Suppressor macrophage treated with lipopolysaccharide for 1 hour (primary cell): ENCODE measurements around the gene CDH16.
"Not testable (repeated sequence)": the region's sequence is repeated elsewhere in the genome, so short reads cannot be mapped to it uniquely, and the experiment has no call there.

Experiments
- DNase-seq, 3 donors: peaks; one replicate each; pipeline ENCODE4 v3.0.0-alpha.2; 2020 to 2022

The CDH16 gene

GRCh38 chr16:66946541-66946940, 27.9 kb upstream of the CDH16 start:
- no peak for DNase-seq

- DNase-seq = no peak
These were observed 27.3 kb upstream of the CDH16 start for GRCh38 chr16:66945939-66946338.

- DNase-seq = not testable (repeated sequence)
These were observed 26.3 kb upstream of the CDH16 start for GRCh38 chr16:66944971-66945370.

- DNase-seq = no peak
These were observed 25.4 kb upstream of the CDH16 start for GRCh38 chr16:66944054-66944441.

GRCh38 chr16:66943426-66944053, 24.9 kb upstream of the CDH16 start:
- no peak for DNase-seq

- DNase-seq = no peak
These were observed 24.3 kb upstream of the CDH16 start for GRCh38 chr16:66942981-66943380.

GRCh38 chr16:66940236-66940635, 21.6 kb upstream of the CDH16 start:
- DNase-seq = no peak

GRCh38 chr16:66939366-66939765, 20.7 kb upstream of the CDH16 start:
- no peak for DNase-seq

GRCh38 chr16:66937725-66938337, 19.1 kb upstream of the CDH16 start:
- DNase-seq = no peak

GRCh38 chr16:66936889-66937554, 18.3 kb upstream of the CDH16 start:
- DNase-seq = no peak

GRCh38 chr16:66936462-66936861, 17.8 kb upstream of the CDH16 start:
- no peak for DNase-seq

GRCh38 chr16:66935314-66936011, 16.8 kb upstream of the CDH16 start, which contains the start of gene CES2:
Gene CES2 (plus strand): TSS chr16:66935516. CDS start chr16:66935636, 120 bp downstream.
- DNase-seq = no peak

- DNase-seq = peak in 1 of 3 donors; percentile 31
These were observed 16.2 kb upstream of the CDH16 start for GRCh38 chr16:66934839-66935313.

GRCh38 chr16:66934138-66934838, 15.6 kb upstream of the CDH16 start, which contains the start of gene CIAO2B:
Gene CIAO2B (minus strand): TSS chr16:66934402. CDS start chr16:66934364, 38 bp downstream.
- DNase-seq = peak; percentile 91 to 96 (median 95)

- no peak for DNase-seq
These were observed 15.1 kb upstream of the CDH16 start for GRCh38 chr16:66933776-66934137.

GRCh38 chr16:66932076-66932475, 13.4 kb upstream of the CDH16 start:
- DNase-seq = no peak

- no peak for DNase-seq
These were observed 13.0 kb upstream of the CDH16 start for GRCh38 chr16:66931665-66932064.

- DNase-seq = peak; percentile 43 to 60 (median 45)
These were observed 11.5 kb upstream of the CDH16 start for GRCh38 chr16:66930189-66930588.

- DNase-seq = peak in 2 of 3 donors; percentile 40 to 52
These were observed 10.2 kb upstream of the CDH16 start for GRCh38 chr16:66928702-66929388.

- DNase-seq = peak in 2 of 3 donors; percentile 10 to 38
These were observed 9.4 kb upstream of the CDH16 start for GRCh38 chr16:66927918-66928649.

GRCh38 chr16:66926961-66927436, 8.3 kb upstream of the CDH16 start:
- peak; percentile 69 to 82 (median 80) for DNase-seq
